ENCODE data around the gene SYT5. TPM values are rescaled to one million over a fixed set of nuclear protein-coding genes. Genes with fewer than 3 reads are reported as not detected.

Gene SYT5
- total and polyA plus RNA-seq, 9 of the 15 experiments (the other 6 are each of a cell fraction or from before 2014, with no cell fraction given) = 1.3 to 20.9 (median 8.8) TPM

GRCh38 chr19:55213547-55213946 is 33.5 kb upstream of the SYT5 start:
- in situ Hi-C loops (cut with MboI) (no loop called here), intact Hi-C loops (cut with micrococcal nuclease) (loop anchor here (2.0 kb wide), 1 partner anchor 67 kb away; the partner anchor contains the start of gene HSPBP1)
- Histone ChIP-seq H3K27ac (ENCODE audit: extremely low read depth, low read depth, low read length) (no peak overlapping the region), H3K4me3 (no peak overlapping the region), H3K9me3 (replicated peaks; ENCODE audit: control insufficient read depth, insufficient read depth, low read depth, low read length) (no peaks in the 10 kb centered on the region), H3K4me1 (replicated peaks in 1 of 2; ENCODE audit: control insufficient read depth in 2 of 2, insufficient read depth in 2 of 2, low read length in 2 of 2) (peaks cover 36 to 40% of the 10 kb centered on the region in 2 experiments), H3K9me1 (ENCODE audit: control insufficient read depth, insufficient read depth, low read length) (no peaks in the 10 kb centered on the region), H3K79me2 (ENCODE audit: control insufficient read depth, insufficient read depth, low read length) (peaks cover 4% of the 10 kb centered on the region; the same call in 1 of the 3 replicates), H3K36me3 (ENCODE audit: control insufficient read depth, insufficient read depth, low read length) (no peaks in the 10 kb centered on the region), H4K20me1 (replicated peaks; ENCODE audit: control insufficient read depth, insufficient read depth, low read length) (no peaks in the 10 kb centered on the region), H3K27me3 (ENCODE audit: control insufficient read depth in 2 of 2, insufficient read depth in 2 of 2, low read length in 2 of 2) (no peaks in the 10 kb centered on the region), H2AFZ (ENCODE audit: low read depth, low read length) (peak overlapping the region; percentile 10; the same call in 1 of the 2 replicates), H3K4me2 (ENCODE audit: insufficient read depth, low read length) (no peak overlapping the region), H3K9ac (ENCODE audit: insufficient read depth in 1 of 2, low read depth in 2 of 2, low read length in 2 of 2) (no peak overlapping the region)
- ChIA-PET POLR2A (no interaction called here), CTCF (ENCODE audit: low intra/inter-chr PET ratio) (no interaction called here)
- TF ChIP-seq MAFF (IDR thresholded peaks at IDR 0.05; ENCODE audit: low read length) = no peak
- TF ChIP-seq THRAP3 (IDR thresholded peaks at IDR 0.05; ENCODE audit: borderline replicate concordance) = no peak
- no peak for TF ChIP-seq CBFB (CRISPR knock-in tag; IDR thresholded peaks at IDR 0.05)
- no peak for TF ChIP-seq ZNF384 (IDR thresholded peaks at IDR 0.05; ENCODE audit: low read depth, low read length)
- TF ChIP-seq REST (IDR thresholded peaks at IDR 0.05; ENCODE audit: borderline replicate concordance) = no peak
- no peak for TF ChIP-seq REST (CRISPR knock-in tag; IDR thresholded peaks at IDR 0.05; ENCODE audit: low read depth)
- no peak for TF ChIP-seq STAT6 (CRISPR knock-in tag; IDR thresholded peaks at IDR 0.05)
- TF ChIP-seq MBD1 (CRISPR knock-in tag; IDR thresholded peaks at IDR 0.05) = no peak
- FAIRE-seq (no peak), ATAC-seq (no peak), DNase-seq (ENCODE audit: extremely low read depth in 1 of 4, low spot score in 3 of 4) (no peak)
- BruUV-seq (replicated peaks) = no TSS peak
- 73% methylated on average over 7 of the region's 7 CpGs for WGBS (ENCODE audit: insufficient coverage, low coverage, missing lambda C conversion rate)
